Measurements from ENCODE around the gene CSNK2A3.

- TF ChIP-seq CTCF (conservative IDR thresholded peaks at IDR 0.05; ENCODE audit: low read depth in 2 of 2): no peak
- no peak for TF ChIP-seq EZH2 (IDR thresholded peaks at IDR 0.05; ENCODE audit: low read depth, unreplicated experiment)
- TF ChIP-seq, protein P1, sequence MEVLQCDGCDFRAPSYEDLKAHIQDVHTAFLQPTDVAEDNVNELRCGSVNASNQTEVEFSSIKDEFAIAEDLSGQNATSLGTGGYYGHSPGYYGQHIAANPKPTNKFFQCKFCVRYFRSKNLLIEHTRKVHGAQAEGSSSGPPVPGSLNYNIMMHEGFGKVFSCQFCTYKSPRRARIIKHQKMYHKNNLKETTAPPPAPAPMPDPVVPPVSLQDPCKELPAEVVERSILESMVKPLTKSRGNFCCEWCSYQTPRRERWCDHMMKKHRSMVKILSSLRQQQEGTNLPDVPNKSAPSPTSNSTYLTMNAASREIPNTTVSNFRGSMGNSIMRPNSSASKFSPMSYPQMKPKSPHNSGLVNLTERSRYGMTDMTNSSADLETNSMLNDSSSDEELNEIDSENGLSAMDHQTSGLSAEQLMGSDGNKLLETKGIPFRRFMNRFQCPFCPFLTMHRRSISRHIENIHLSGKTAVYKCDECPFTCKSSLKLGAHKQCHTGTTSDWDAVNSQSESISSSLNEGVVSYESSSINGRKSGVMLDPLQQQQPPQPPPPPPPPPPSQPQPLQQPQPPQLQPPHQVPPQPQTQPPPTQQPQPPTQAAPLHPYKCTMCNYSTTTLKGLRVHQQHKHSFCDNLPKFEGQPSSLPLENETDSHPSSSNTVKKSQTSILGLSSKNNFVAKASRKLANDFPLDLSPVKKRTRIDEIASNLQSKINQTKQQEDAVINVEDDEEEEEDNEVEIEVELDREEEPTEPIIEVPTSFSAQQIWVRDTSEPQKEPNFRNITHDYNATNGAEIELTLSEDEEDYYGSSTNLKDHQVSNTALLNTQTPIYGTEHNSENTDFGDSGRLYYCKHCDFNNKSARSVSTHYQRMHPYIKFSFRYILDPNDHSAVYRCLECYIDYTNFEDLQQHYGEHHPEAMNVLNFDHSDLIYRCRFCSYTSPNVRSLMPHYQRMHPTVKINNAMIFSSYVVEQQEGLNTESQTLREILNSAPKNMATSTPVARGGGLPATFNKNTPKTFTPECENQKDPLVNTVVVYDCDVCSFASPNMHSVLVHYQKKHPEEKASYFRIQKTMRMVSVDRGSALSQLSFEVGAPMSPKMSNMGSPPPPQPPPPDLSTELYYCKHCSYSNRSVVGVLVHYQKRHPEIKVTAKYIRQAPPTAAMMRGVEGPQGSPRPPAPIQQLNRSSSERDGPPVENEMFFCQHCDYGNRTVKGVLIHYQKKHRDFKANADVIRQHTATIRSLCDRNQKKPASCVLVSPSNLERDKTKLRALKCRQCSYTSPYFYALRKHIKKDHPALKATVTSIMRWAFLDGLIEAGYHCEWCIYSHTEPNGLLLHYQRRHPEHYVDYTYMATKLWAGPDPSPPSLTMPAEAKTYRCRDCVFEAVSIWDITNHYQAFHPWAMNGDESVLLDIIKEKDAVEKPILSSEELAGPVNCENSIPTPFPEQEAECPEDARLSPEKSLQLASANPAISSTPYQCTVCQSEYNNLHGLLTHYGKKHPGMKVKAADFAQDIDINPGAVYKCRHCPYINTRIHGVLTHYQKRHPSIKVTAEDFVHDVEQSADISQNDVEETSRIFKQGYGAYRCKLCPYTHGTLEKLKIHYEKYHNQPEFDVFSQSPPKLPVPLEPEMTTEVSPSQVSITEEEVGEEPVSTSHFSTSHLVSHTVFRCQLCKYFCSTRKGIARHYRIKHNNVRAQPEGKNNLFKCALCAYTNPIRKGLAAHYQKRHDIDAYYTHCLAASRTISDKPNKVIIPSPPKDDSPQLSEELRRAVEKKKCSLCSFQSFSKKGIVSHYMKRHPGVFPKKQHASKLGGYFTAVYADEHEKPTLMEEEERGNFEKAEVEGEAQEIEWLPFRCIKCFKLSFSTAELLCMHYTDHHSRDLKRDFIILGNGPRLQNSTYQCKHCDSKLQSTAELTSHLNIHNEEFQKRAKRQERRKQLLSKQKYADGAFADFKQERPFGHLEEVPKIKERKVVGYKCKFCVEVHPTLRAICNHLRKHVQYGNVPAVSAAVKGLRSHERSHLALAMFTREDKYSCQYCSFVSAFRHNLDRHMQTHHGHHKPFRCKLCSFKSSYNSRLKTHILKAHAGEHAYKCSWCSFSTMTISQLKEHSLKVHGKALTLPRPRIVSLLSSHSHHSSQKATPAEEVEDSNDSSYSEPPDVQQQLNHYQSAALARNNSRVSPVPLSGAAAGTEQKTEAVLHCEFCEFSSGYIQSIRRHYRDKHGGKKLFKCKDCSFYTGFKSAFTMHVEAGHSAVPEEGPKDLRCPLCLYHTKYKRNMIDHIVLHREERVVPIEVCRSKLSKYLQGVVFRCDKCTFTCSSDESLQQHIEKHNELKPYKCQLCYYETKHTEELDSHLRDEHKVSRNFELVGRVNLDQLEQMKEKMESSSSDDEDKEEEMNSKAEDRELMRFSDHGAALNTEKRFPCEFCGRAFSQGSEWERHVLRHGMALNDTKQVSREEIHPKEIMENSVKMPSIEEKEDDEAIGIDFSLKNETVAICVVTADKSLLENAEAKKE (CRISPR knock-in tag; IDR thresholded peaks at IDR 0.05): no peak
- TF ChIP-seq, protein P2, sequence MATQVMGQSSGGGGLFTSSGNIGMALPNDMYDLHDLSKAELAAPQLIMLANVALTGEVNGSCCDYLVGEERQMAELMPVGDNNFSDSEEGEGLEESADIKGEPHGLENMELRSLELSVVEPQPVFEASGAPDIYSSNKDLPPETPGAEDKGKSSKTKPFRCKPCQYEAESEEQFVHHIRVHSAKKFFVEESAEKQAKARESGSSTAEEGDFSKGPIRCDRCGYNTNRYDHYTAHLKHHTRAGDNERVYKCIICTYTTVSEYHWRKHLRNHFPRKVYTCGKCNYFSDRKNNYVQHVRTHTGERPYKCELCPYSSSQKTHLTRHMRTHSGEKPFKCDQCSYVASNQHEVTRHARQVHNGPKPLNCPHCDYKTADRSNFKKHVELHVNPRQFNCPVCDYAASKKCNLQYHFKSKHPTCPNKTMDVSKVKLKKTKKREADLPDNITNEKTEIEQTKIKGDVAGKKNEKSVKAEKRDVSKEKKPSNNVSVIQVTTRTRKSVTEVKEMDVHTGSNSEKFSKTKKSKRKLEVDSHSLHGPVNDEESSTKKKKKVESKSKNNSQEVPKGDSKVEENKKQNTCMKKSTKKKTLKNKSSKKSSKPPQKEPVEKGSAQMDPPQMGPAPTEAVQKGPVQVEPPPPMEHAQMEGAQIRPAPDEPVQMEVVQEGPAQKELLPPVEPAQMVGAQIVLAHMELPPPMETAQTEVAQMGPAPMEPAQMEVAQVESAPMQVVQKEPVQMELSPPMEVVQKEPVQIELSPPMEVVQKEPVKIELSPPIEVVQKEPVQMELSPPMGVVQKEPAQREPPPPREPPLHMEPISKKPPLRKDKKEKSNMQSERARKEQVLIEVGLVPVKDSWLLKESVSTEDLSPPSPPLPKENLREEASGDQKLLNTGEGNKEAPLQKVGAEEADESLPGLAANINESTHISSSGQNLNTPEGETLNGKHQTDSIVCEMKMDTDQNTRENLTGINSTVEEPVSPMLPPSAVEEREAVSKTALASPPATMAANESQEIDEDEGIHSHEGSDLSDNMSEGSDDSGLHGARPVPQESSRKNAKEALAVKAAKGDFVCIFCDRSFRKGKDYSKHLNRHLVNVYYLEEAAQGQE (IDR thresholded peaks at IDR 0.05; ENCODE audit: unreplicated experiment): no peak
- no peak for TF ChIP-seq POLR2AphosphoS5 (IDR thresholded peaks at IDR 0.05; ENCODE audit: low read depth)
- TF ChIP-seq EZH2phosphoT487 (IDR thresholded peaks at IDR 0.05; ENCODE audit: unreplicated experiment): no peak
- no peak for TF ChIP-seq CREB1 (CRISPR knock-in tag; IDR thresholded peaks at IDR 0.05; ENCODE audit: low read depth)
- TF ChIP-seq ZNF114 (CRISPR knock-in tag; IDR thresholded peaks at IDR 0.05): no peak
Measured at GRCh38 chr11:11382858-11383532, 29.9 kb upstream of the CSNK2A3 start.

Measured in GM23338 (cell line).